MM.1S (cell line): ENCODE measurements around the gene TMEM134.

Experiments
- CTCF ChIP-seq: fragments of 300-600 bp; sonication (generic); IDR thresholded peaks from 2 replicates; pipeline ENCODE4 v1.5.1; 2016; ENCODE audit warnings: antibody characterized with exemption, low read length, mixed read lengths
- EZH2 ChIP-seq: fragments of 300-600 bp; sonication (generic); optimal IDR thresholded peaks from 2 replicates; pipeline ENCODE3; 2017; ENCODE audit warnings: low read depth, mild to moderate bottlenecking, antibody characterized with exemption, low read length, mixed read lengths
- EZH2phosphoT487 ChIP-seq: fragments of 300-600 bp; sonication (generic); IDR thresholded peaks from 2 replicates; pipeline ENCODE4 v1.6.1; 2018; ENCODE audit warnings: antibody characterized with exemption, low read length

GRCh38 chr11:67423891-67424613 lies 45.0 kb downstream of the TMEM134 start:
- TF ChIP-seq CTCF = no peak
- no peak for TF ChIP-seq EZH2phosphoT487
- TF ChIP-seq EZH2 = no peak
